GM18511 (cell line): ENCODE results near the gene RNF40.

Experiments used
- ATAC-seq: cut with Tn5 transposase; IDR thresholded peaks from one replicate; pipeline ENCODE4 v1.9.1; 2021; ENCODE audit warnings: mild to moderate bottlenecking, moderate library complexity; ENCODE audit not compliant: unreplicated experiment

RNF40 gene

GRCh38 chr16:30761928-30762902 is at the start of gene RNF40, which contains the start of gene CFAP119:
Gene RNF40 (plus strand): TSS chr16:30762322. CDS start chr16:30762546, 224 bp downstream.
Gene CFAP119 (minus strand): TSS chr16:30762062. CDS start chr16:30761748, 314 bp downstream.
- ATAC-seq, result peak; percentile 91

- ATAC-seq, result no peak
These were observed 46.2 kb upstream of the RNF40 start for GRCh38 chr16:30715750-30716445.

GRCh38 chr16:30720086-30720485 is 42.0 kb upstream of the RNF40 start:
- ATAC-seq, result no peak

- no peak for ATAC-seq
These were observed 41.4 kb upstream of the RNF40 start for GRCh38 chr16:30720694-30721093.

GRCh38 chr16:30721167-30721566 is 41.0 kb upstream of the RNF40 start:
- ATAC-seq, result no peak

- no peak for ATAC-seq
These were observed 40.5 kb upstream of the RNF40 start for GRCh38 chr16:30721606-30722005.

- ATAC-seq, result no peak
These were observed 39.7 kb upstream of the RNF40 start for GRCh38 chr16:30722443-30722842.

- no peak for ATAC-seq
These were observed 39.2 kb upstream of the RNF40 start for GRCh38 chr16:30722916-30723315.

GRCh38 chr16:30723725-30724355 is 38.3 kb upstream of the RNF40 start:
- no peak for ATAC-seq

- no peak for ATAC-seq
These were observed 37.3 kb upstream of the RNF40 start for GRCh38 chr16:30724641-30725417.

GRCh38 chr16:30725418-30725792 is 36.7 kb upstream of the RNF40 start:
- no peak for ATAC-seq

GRCh38 chr16:30728321-30728720 is 33.8 kb upstream of the RNF40 start:
- no peak for ATAC-seq

GRCh38 chr16:30728899-30729672 is 33.0 kb upstream of the RNF40 start:
- ATAC-seq, result no peak

GRCh38 chr16:30731411-30731810 is 30.7 kb upstream of the RNF40 start:
- ATAC-seq, result no peak

- no peak for ATAC-seq
These were observed 24.9 kb upstream of the RNF40 start for GRCh38 chr16:30736995-30737793.

- ATAC-seq, result no peak
These were observed 24.1 kb upstream of the RNF40 start for GRCh38 chr16:30737794-30738648.

- ATAC-seq, result no peak
These were observed 22.9 kb upstream of the RNF40 start for GRCh38 chr16:30738984-30739951.
